ENCODE data around the gene EFCAB9. TPM values are rescaled to one million over a fixed set of nuclear protein-coding genes. Genes with fewer than 3 reads are reported as not detected.

The EFCAB9 gene
- total RNA-seq, 2 experiments from 2014 or later: not detected

- Histone ChIP-seq H3K79me2 (ENCODE audit: insufficient read depth, low read depth, low read length) (peaks cover 8% of the 10 kb centered on the region; the same call in 1 of the 2 replicates), H3K27ac (ENCODE audit: low read depth, low read length, poor library complexity, severe bottlenecking) (no peak overlapping the region), H3K4me2 (ENCODE audit: low read length) (no peak overlapping the region), H3K9me3 (ENCODE audit: low read length) (no peaks in the 10 kb centered on the region), H3K4me1 (ENCODE audit: insufficient read depth, low read length, poor library complexity, severe bottlenecking) (peaks cover 38% of the 10 kb centered on the region), H3K4me3 (ENCODE audit: low read depth, low read length, poor library complexity, severe bottlenecking) (no peak overlapping the region), H3K36me3 (ENCODE audit: insufficient read depth, low read length) (peaks cover 17% of the 10 kb centered on the region; the same call in 1 of the 2 replicates), H3K9me2 (ENCODE audit: insufficient read depth, low read length) (no peaks in the 10 kb centered on the region), H2AFZ (ENCODE audit: low read length) (no peak overlapping the region), H4K20me1 (ENCODE audit: insufficient read depth, low read length) (no peaks in the 10 kb centered on the region)
- TF ChIP-seq CTCF (conservative IDR thresholded peaks at IDR 0.05; ENCODE audit: low read length): no peak
- no peak for TF ChIP-seq EZH2phosphoT487 (IDR thresholded peaks at IDR 0.05; ENCODE audit: borderline replicate concordance, low read depth, low read length)
- DNase-seq (ENCODE audit: low spot score): no peak
- POLR2A ChIA-PET: interaction anchor here (0.9 kb wide), 1 partner anchor 13 kb away, joined by 3 read pairs; no protein-coding TSS in a partner anchor
- CTCF ChIA-PET (ENCODE audit: unreplicated experiment): no interaction called here
- intact Hi-C loops (cut with micrococcal nuclease; ENCODE audit: unreplicated experiment): no loop called here
- BruUV-seq (replicated peaks): no TSS peak
These were observed 48.8 kb upstream of the EFCAB9 start for GRCh38 chr5:172144931-172145869.

- intact Hi-C loops (cut with micrococcal nuclease; ENCODE audit: unreplicated experiment): no loop called here
- Histone ChIP-seq H3K4me1 (ENCODE audit: insufficient read depth, low read length, poor library complexity, severe bottlenecking) (peaks cover 38% of the 10 kb centered on the region), H4K20me1 (ENCODE audit: insufficient read depth, low read length) (no peaks in the 10 kb centered on the region), H3K79me2 (ENCODE audit: insufficient read depth, low read depth, low read length) (0 out of 2 replicates have a peak, but pooled peaks cover 2% of the 10 kb centered on the region), H3K9me3 (ENCODE audit: low read length) (no peaks in the 10 kb centered on the region), H3K9me2 (ENCODE audit: insufficient read depth, low read length) (no peaks in the 10 kb centered on the region), H3K4me3 (ENCODE audit: low read depth, low read length, poor library complexity, severe bottlenecking) (no peak overlapping the region), H3K36me3 (ENCODE audit: insufficient read depth, low read length) (peaks cover 17% of the 10 kb centered on the region; the same call in 1 of the 2 replicates), H2AFZ (ENCODE audit: low read length) (no peak overlapping the region), H3K27ac (ENCODE audit: low read depth, low read length, poor library complexity, severe bottlenecking) (no peak overlapping the region), H3K4me2 (ENCODE audit: low read length) (no peak overlapping the region)
- DNase-seq (ENCODE audit: low spot score): no peak
- ChIA-PET POLR2A (interaction anchor here (0.9 kb wide), 2 partner anchors 12 to 29 kb away, joined by 3 read pairs; no protein-coding TSS in a partner anchor), CTCF (ENCODE audit: unreplicated experiment) (no interaction called here)
- no peak for TF ChIP-seq CTCF (conservative IDR thresholded peaks at IDR 0.05; ENCODE audit: low read length)
- no peak for TF ChIP-seq EZH2phosphoT487 (IDR thresholded peaks at IDR 0.05; ENCODE audit: borderline replicate concordance, low read depth, low read length)
- BruUV-seq (replicated peaks): no TSS peak
These were observed 47.9 kb upstream of the EFCAB9 start for GRCh38 chr5:172145870-172146747.

Data from OCI-LY7 (cell line).